ENCODE data around the gene SLC6A2.

Gene SLC6A2

GRCh38 chr16:55682086-55682485, 26.3 kb downstream of the SLC6A2 start:
- no peaks in the 10 kb centered on the region for H3K4me1 ChIP-seq (ENCODE audit: insufficient read depth, low read length)
- H3K27me3 ChIP-seq (ENCODE audit: insufficient read depth, low read length), result no peaks in the 10 kb centered on the region
- H3K9ac ChIP-seq (ENCODE audit: low read depth, low read length), result no peak overlapping the region
- peaks cover 5% of the 10 kb centered on the region; the same call in 1 of the 2 replicates for H3K9me3 ChIP-seq (ENCODE audit: insufficient read depth, low read depth, low read length)
- no peaks in the 10 kb centered on the region for H3K36me3 ChIP-seq (ENCODE audit: insufficient read depth, low read depth, low read length)
- no peak overlapping the region for H3K27ac ChIP-seq (ENCODE audit: low read length)
- no peak overlapping the region for H3K4me3 ChIP-seq (ENCODE audit: low read length)

- Histone ChIP-seq H3K9me3 (ENCODE audit: insufficient read depth, low read depth, low read length) (peaks cover 5% of the 10 kb centered on the region; the same call in 1 of the 2 replicates), H3K9ac (ENCODE audit: low read depth, low read length) (no peak overlapping the region), H3K36me3 (ENCODE audit: insufficient read depth, low read depth, low read length) (no peaks in the 10 kb centered on the region), H3K27me3 (ENCODE audit: insufficient read depth, low read length) (no peaks in the 10 kb centered on the region), H3K27ac (ENCODE audit: low read length) (no peak overlapping the region), H3K4me3 (ENCODE audit: low read length) (no peak overlapping the region), H3K4me1 (ENCODE audit: insufficient read depth, low read length) (no peaks in the 10 kb centered on the region)
Observed at GRCh38 chr16:55685973-55686372, 30.2 kb downstream of the SLC6A2 start.

- Histone ChIP-seq H3K9ac (ENCODE audit: low read depth, low read length) (no peak overlapping the region), H3K4me1 (ENCODE audit: insufficient read depth, low read length) (no peaks in the 10 kb centered on the region), H3K9me3 (ENCODE audit: insufficient read depth, low read depth, low read length) (peaks cover 5% of the 10 kb centered on the region; the same call in 1 of the 2 replicates), H3K4me3 (ENCODE audit: low read length) (no peak overlapping the region), H3K27ac (ENCODE audit: low read length) (no peak overlapping the region), H3K36me3 (ENCODE audit: insufficient read depth, low read depth, low read length) (no peaks in the 10 kb centered on the region), H3K27me3 (ENCODE audit: insufficient read depth, low read length) (no peaks in the 10 kb centered on the region)
Observed at GRCh38 chr16:55686671-55687070, 30.9 kb downstream of the SLC6A2 start.

GRCh38 chr16:55687802-55688201, 32.0 kb downstream of the SLC6A2 start:
- no peak overlapping the region for H3K9ac ChIP-seq (ENCODE audit: low read depth, low read length)
- no peak overlapping the region for H3K27ac ChIP-seq (ENCODE audit: low read length)
- peaks cover 5% of the 10 kb centered on the region; the same call in 1 of the 2 replicates for H3K9me3 ChIP-seq (ENCODE audit: insufficient read depth, low read depth, low read length)
- no peaks in the 10 kb centered on the region for H3K27me3 ChIP-seq (ENCODE audit: insufficient read depth, low read length)
- H3K4me3 ChIP-seq (ENCODE audit: low read length), result no peak overlapping the region
- H3K36me3 ChIP-seq (ENCODE audit: insufficient read depth, low read depth, low read length), result no peaks in the 10 kb centered on the region
- no peaks in the 10 kb centered on the region for H3K4me1 ChIP-seq (ENCODE audit: insufficient read depth, low read length)

GRCh38 chr16:55690841-55691240, 35.1 kb downstream of the SLC6A2 start:
- Histone ChIP-seq H3K9me3 (ENCODE audit: insufficient read depth, low read depth, low read length) (peaks cover 5% of the 10 kb centered on the region; the same call in 1 of the 2 replicates), H3K4me3 (ENCODE audit: low read length) (no peak overlapping the region), H3K27ac (ENCODE audit: low read length) (no peak overlapping the region), H3K36me3 (ENCODE audit: insufficient read depth, low read depth, low read length) (no peaks in the 10 kb centered on the region), H3K4me1 (ENCODE audit: insufficient read depth, low read length) (no peaks in the 10 kb centered on the region), H3K9ac (ENCODE audit: low read depth, low read length) (no peak overlapping the region), H3K27me3 (ENCODE audit: insufficient read depth, low read length) (no peaks in the 10 kb centered on the region)

GRCh38 chr16:55691771-55692170, 36.0 kb downstream of the SLC6A2 start:
- Histone ChIP-seq H3K27me3 (ENCODE audit: insufficient read depth, low read length) (no peaks in the 10 kb centered on the region), H3K27ac (ENCODE audit: low read length) (no peak overlapping the region), H3K9ac (ENCODE audit: low read depth, low read length) (no peak overlapping the region), H3K9me3 (ENCODE audit: insufficient read depth, low read depth, low read length) (no peaks in the 10 kb centered on the region), H3K36me3 (ENCODE audit: insufficient read depth, low read depth, low read length) (no peaks in the 10 kb centered on the region), H3K4me1 (ENCODE audit: insufficient read depth, low read length) (no peaks in the 10 kb centered on the region), H3K4me3 (ENCODE audit: low read length) (no peak overlapping the region)

- Histone ChIP-seq H3K4me3 (ENCODE audit: low read length) (no peak overlapping the region), H3K27ac (ENCODE audit: low read length) (no peak overlapping the region), H3K4me1 (ENCODE audit: insufficient read depth, low read length) (peaks cover 3% of the 10 kb centered on the region; the same call in 1 of the 2 replicates), H3K9ac (ENCODE audit: low read depth, low read length) (no peak overlapping the region), H3K36me3 (ENCODE audit: insufficient read depth, low read depth, low read length) (no peaks in the 10 kb centered on the region), H3K9me3 (ENCODE audit: insufficient read depth, low read depth, low read length) (no peaks in the 10 kb centered on the region), H3K27me3 (ENCODE audit: insufficient read depth, low read length) (no peaks in the 10 kb centered on the region)
Observed at GRCh38 chr16:55695595-55695994, 39.8 kb downstream of the SLC6A2 start.

- H3K36me3 ChIP-seq (ENCODE audit: insufficient read depth, low read depth, low read length), result no peaks in the 10 kb centered on the region
- H3K27me3 ChIP-seq (ENCODE audit: insufficient read depth, low read length), result no peaks in the 10 kb centered on the region
- no peak overlapping the region for H3K9ac ChIP-seq (ENCODE audit: low read depth, low read length)
- H3K27ac ChIP-seq (ENCODE audit: low read length), result no peak overlapping the region
- H3K4me3 ChIP-seq (ENCODE audit: low read length), result no peak overlapping the region
- no peaks in the 10 kb centered on the region for H3K9me3 ChIP-seq (ENCODE audit: insufficient read depth, low read depth, low read length)
- H3K4me1 ChIP-seq (ENCODE audit: insufficient read depth, low read length), result peaks cover 3% of the 10 kb centered on the region; the same call in 1 of the 2 replicates
Observed at GRCh38 chr16:55697867-55698266, 42.1 kb downstream of the SLC6A2 start.

GRCh38 chr16:55698331-55698730, 42.5 kb downstream of the SLC6A2 start:
- Histone ChIP-seq H3K4me3 (ENCODE audit: low read length) (no peak overlapping the region), H3K9ac (ENCODE audit: low read depth, low read length) (no peak overlapping the region), H3K9me3 (ENCODE audit: insufficient read depth, low read depth, low read length) (no peaks in the 10 kb centered on the region), H3K27ac (ENCODE audit: low read length) (no peak overlapping the region), H3K36me3 (ENCODE audit: insufficient read depth, low read depth, low read length) (no peaks in the 10 kb centered on the region), H3K4me1 (ENCODE audit: insufficient read depth, low read length) (peaks cover 3% of the 10 kb centered on the region; the same call in 1 of the 2 replicates), H3K27me3 (ENCODE audit: insufficient read depth, low read length) (no peaks in the 10 kb centered on the region)

- Histone ChIP-seq H3K4me1 (ENCODE audit: insufficient read depth, low read length) (peaks cover 3% of the 10 kb centered on the region; the same call in 1 of the 2 replicates), H3K9me3 (ENCODE audit: insufficient read depth, low read depth, low read length) (no peaks in the 10 kb centered on the region), H3K9ac (ENCODE audit: low read depth, low read length) (no peak overlapping the region), H3K4me3 (ENCODE audit: low read length) (no peak overlapping the region), H3K27ac (ENCODE audit: low read length) (no peak overlapping the region), H3K36me3 (ENCODE audit: insufficient read depth, low read depth, low read length) (no peaks in the 10 kb centered on the region), H3K27me3 (ENCODE audit: insufficient read depth, low read length) (no peaks in the 10 kb centered on the region)
Observed at GRCh38 chr16:55698946-55699345, 43.2 kb downstream of the SLC6A2 start.

GRCh38 chr16:55699616-55700015, 43.8 kb downstream of the SLC6A2 start:
- no peaks in the 10 kb centered on the region for H3K36me3 ChIP-seq (ENCODE audit: insufficient read depth, low read depth, low read length)
- H3K9me3 ChIP-seq (ENCODE audit: insufficient read depth, low read depth, low read length), result no peaks in the 10 kb centered on the region
- peaks cover 3% of the 10 kb centered on the region; the same call in 1 of the 2 replicates for H3K4me1 ChIP-seq (ENCODE audit: insufficient read depth, low read length)
- no peak overlapping the region for H3K9ac ChIP-seq (ENCODE audit: low read depth, low read length)
- no peak overlapping the region for H3K4me3 ChIP-seq (ENCODE audit: low read length)
- no peaks in the 10 kb centered on the region for H3K27me3 ChIP-seq (ENCODE audit: insufficient read depth, low read length)
- no peak overlapping the region for H3K27ac ChIP-seq (ENCODE audit: low read length)

- no peak overlapping the region for H3K4me3 ChIP-seq (ENCODE audit: low read length)
- no peak overlapping the region for H3K9ac ChIP-seq (ENCODE audit: low read depth, low read length)
- peaks cover 3% of the 10 kb centered on the region; the same call in 1 of the 2 replicates for H3K4me1 ChIP-seq (ENCODE audit: insufficient read depth, low read length)
- H3K9me3 ChIP-seq (ENCODE audit: insufficient read depth, low read depth, low read length), result no peaks in the 10 kb centered on the region
- no peak overlapping the region for H3K27ac ChIP-seq (ENCODE audit: low read length)
- H3K27me3 ChIP-seq (ENCODE audit: insufficient read depth, low read length), result no peaks in the 10 kb centered on the region
- H3K36me3 ChIP-seq (ENCODE audit: insufficient read depth, low read depth, low read length), result no peaks in the 10 kb centered on the region
Observed at GRCh38 chr16:55700067-55700466, 44.3 kb downstream of the SLC6A2 start.
